WERI-Rb-1 (cell line): Measurements from ENCODE around the gene EVA1A.
"Not testable (repeated sequence)": the region's sequence is repeated elsewhere in the genome, so short reads cannot be mapped to it uniquely, and the experiment has no call there.

Experiments
- DNase-seq: peaks from one replicate; pipeline ENCODE4 v3.0.0-alpha.2; 2020
- H3K27ac ChIP-seq: fragments of 250-450 bp; sonication (Bioruptor Pico); 2 replicates; pipeline ENCODE4 v1.5.1; 2020; ENCODE audit warnings: mild to moderate bottlenecking, moderate library complexity
- H3K27me3 ChIP-seq: fragments of 250-450 bp; sonication (Bioruptor Pico); 2 replicates; pipeline ENCODE4 v1.5.1; 2021; ENCODE audit warnings: mild to moderate bottlenecking, low read depth, moderate library complexity; ENCODE audit not compliant: insufficient read depth, severe bottlenecking
- H3K36me3 ChIP-seq: fragments of 250-450 bp; sonication (Bioruptor Pico); 2 replicates; pipeline ENCODE4 v1.5.1; 2020; ENCODE audit warnings: mild to moderate bottlenecking, moderate library complexity
- H3K4me3 ChIP-seq: 2 replicates; pipeline ENCODE4 v1.5.1; 2011; ENCODE audit warnings: low read depth, mild to moderate bottlenecking, control low read depth, low read length
- H3K9me3 ChIP-seq: fragments of 250-450 bp; sonication (Bioruptor Pico); 2 replicates; pipeline ENCODE4 v1.5.1; 2021; ENCODE audit warnings: mild to moderate bottlenecking, moderate library complexity; ENCODE audit not compliant: severe bottlenecking
- TF ChIP-seq, protein P1 (sequence below): IDR thresholded peaks from 2 replicates; pipeline ENCODE4 v1.5.1; 2011; ENCODE audit warnings: low read depth, mild to moderate bottlenecking, control low read depth, inconsistent platforms, low read length

The EVA1A gene

DNA sequence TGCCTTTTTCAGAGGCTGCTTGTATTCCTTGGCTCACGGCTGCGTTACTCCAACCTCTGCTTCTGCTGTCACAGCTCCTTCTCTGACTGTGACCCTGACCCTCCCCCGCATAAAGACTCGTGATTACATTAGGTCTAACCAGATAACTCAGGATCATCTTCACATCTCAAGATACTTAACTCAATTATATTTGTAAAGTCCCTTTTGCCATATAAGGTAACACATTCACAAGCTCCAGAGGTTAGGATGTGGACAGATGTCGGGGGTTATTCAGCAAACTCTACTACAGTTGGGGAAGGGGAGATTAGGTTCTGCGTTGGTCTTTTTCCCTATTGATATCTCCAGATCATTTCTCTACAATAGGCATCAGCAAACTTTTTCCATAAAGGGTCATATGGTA lies 76.9 kb downstream of the EVA1A start:
- Histone ChIP-seq H3K27me3 (peaks cover 77% of the 10 kb centered on the region), H3K9me3 (no peaks in the 10 kb centered on the region), H3K27ac (no peak overlapping the region), H3K36me3 (no peaks in the 10 kb centered on the region), H3K4me3 (no peak overlapping the region)
- DNase-seq = no peak
- TF ChIP-seq, protein P1, sequence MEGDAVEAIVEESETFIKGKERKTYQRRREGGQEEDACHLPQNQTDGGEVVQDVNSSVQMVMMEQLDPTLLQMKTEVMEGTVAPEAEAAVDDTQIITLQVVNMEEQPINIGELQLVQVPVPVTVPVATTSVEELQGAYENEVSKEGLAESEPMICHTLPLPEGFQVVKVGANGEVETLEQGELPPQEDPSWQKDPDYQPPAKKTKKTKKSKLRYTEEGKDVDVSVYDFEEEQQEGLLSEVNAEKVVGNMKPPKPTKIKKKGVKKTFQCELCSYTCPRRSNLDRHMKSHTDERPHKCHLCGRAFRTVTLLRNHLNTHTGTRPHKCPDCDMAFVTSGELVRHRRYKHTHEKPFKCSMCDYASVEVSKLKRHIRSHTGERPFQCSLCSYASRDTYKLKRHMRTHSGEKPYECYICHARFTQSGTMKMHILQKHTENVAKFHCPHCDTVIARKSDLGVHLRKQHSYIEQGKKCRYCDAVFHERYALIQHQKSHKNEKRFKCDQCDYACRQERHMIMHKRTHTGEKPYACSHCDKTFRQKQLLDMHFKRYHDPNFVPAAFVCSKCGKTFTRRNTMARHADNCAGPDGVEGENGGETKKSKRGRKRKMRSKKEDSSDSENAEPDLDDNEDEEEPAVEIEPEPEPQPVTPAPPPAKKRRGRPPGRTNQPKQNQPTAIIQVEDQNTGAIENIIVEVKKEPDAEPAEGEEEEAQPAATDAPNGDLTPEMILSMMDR = no peak

DNA sequence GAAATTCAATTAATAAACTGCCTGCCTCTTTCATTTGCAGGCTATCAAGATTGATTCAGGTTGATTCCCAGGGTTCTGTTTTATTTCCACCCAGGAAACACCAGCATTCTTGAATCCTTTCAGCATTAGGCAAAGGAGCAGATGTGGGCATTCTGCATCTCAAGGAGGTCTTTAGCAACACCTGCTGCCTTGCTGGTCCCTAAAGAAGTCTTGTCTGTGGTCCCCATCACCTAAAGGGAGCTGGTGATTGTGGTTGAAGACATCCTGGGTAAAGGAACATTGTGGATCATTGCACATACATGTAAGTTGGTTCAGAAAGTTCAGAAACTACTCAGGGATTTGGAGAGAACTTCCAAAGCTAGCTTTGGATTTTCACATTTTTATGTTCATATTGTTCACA lies 78.3 kb downstream of the EVA1A start:
- no peak overlapping the region for H3K27ac ChIP-seq
- H3K9me3 ChIP-seq = no peaks in the 10 kb centered on the region
- peaks cover 81% of the 10 kb centered on the region for H3K27me3 ChIP-seq
- DNase-seq = no peak
- TF ChIP-seq, protein P1 = no peak
- H3K36me3 ChIP-seq = no peaks in the 10 kb centered on the region
- no peak overlapping the region for H3K4me3 ChIP-seq

DNA sequence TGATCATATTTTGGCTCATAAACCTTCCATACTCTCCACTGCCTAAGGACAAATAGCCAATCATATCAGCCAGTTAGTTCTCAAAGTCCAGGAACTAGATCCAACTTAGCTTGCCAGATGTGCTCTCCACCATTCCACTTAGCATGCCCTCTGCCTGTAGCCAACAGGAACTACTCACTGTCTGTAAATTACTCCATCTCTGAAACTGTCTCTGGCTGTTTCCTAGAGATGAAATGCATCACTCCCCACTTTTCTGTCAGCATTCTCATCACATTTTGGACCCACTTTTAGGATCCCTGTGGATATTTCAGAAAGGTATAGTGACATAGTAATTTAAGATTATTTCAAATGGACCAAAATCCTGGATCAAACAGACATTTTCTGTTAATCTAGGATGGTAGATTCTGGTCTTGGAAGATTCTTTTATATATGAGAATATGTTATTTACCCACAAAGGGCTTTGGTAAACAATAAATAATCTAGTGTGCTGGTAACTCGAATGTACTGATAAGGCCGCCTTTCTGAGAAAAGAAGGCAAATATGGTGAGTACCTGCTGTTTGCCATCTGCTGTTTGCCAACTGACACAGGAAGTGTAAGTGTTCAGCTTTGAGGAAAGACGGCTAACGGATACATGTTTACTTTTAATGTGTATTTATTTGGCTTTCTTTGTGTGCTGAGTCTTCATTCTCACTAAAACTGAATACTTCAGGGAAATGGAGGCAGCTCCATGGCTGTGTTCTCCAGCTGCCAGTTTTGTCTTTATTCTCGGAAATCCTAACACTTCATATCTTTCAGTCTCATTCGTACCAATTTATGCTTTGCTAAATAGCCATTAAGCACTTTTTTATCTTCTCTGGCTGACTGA lies 79.5 kb downstream of the EVA1A start:
- Histone ChIP-seq H3K9me3 (no peaks in the 10 kb centered on the region), H3K36me3 (no peaks in the 10 kb centered on the region), H3K27ac (no peak overlapping the region), H3K4me3 (no peak overlapping the region), H3K27me3 (peaks cover 82% of the 10 kb centered on the region)
- TF ChIP-seq, protein P1 = peak; percentile 31; the same call in 1 of the 2 replicates
- no peak for DNase-seq

DNA sequence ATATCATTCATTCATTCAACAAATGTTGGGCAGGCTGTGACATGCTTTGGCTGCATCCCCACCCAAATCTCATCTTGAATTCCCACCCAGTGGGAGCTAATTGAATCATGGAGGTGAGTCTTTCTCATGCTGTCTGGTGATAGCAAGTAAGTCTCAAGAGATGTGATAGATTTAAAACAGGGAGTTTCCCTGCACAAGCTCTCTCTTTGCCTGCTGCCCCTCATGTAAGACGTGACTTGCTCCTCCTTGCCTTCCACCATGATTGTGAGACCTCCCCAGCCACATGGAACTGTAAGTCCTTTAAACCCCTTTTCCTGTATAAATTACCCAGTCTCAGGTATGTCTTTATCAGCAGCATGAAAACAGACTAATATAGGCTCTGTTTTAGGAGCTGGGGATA lies 83.0 kb downstream of the EVA1A start:
- H3K27me3 ChIP-seq = peaks cover 82% of the 10 kb centered on the region
- H3K4me3 ChIP-seq, H3K9me3 ChIP-seq, H3K27ac ChIP-seq, H3K36me3 ChIP-seq, DNase-seq: not testable (repeated sequence)

DNA sequence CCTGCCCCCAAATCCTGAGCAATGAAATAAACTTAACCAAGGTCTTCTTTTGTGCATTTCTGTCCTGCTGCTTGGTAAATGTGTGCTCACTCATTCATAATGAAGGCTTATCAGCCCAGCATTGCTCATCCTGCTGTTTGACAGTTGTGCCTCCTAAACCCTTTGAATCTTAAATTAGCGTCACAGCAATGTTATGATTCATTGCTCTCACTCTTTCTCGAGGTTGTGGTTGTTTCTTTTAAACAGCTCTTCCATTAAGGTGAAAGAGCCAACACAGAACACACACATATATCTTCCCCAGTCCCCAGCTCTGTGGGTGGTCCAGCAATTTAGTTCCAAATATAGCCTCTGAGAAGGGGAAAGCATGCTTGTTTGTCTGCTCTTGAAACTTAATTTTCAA lies 84.0 kb downstream of the EVA1A start:
- Histone ChIP-seq H3K9me3 (no peaks in the 10 kb centered on the region), H3K4me3 (no peak overlapping the region), H3K27me3 (peaks cover 81% of the 10 kb centered on the region), H3K27ac (no peak overlapping the region), H3K36me3 (no peaks in the 10 kb centered on the region)
- no peak for DNase-seq
- TF ChIP-seq, protein P1 = no peak

DNA sequence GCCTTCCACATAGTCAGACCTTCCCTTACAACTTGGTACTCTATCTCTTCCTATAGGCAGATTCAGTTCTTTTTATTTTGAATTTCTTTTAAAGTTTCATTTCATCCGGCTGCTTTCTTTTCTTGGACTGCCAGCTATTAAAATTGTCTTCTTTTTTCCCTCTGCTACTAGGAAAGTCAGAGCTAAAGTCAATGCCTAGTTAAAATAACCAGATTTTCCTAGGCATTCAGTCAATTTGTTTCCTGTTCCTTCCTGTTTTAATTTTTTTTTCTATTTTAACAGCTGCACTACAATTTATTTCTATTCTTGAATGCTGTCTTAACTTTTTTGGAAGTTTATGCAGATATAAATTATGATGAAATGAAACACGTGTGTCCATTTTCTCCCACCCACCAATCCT lies 84.8 kb downstream of the EVA1A start:
- H3K36me3 ChIP-seq = no peaks in the 10 kb centered on the region
- H3K9me3 ChIP-seq = no peaks in the 10 kb centered on the region
- H3K27me3 ChIP-seq = peaks cover 81% of the 10 kb centered on the region
- no peak overlapping the region for H3K4me3 ChIP-seq
- TF ChIP-seq, protein P1 = no peak
- DNase-seq = no peak
- no peak overlapping the region for H3K27ac ChIP-seq
